GM11168 (cell line): Measurements from ENCODE around the gene ANGPTL2.

ENCODE experiments used
- in situ Hi-C: fragments of 300-500 bp; cut with MboI; formaldehyde crosslinking; loops from one replicate; pipeline ENCODE4 v1.12.0; 2022; ENCODE audit warnings: low sequenced_read_pairs; ENCODE audit not compliant: unreplicated experiment

The ANGPTL2 gene

GRCh38 chr9:127099664-127100063 is 22.8 kb downstream of the ANGPTL2 start:
- in situ Hi-C loops, result no loop called here

DNA sequence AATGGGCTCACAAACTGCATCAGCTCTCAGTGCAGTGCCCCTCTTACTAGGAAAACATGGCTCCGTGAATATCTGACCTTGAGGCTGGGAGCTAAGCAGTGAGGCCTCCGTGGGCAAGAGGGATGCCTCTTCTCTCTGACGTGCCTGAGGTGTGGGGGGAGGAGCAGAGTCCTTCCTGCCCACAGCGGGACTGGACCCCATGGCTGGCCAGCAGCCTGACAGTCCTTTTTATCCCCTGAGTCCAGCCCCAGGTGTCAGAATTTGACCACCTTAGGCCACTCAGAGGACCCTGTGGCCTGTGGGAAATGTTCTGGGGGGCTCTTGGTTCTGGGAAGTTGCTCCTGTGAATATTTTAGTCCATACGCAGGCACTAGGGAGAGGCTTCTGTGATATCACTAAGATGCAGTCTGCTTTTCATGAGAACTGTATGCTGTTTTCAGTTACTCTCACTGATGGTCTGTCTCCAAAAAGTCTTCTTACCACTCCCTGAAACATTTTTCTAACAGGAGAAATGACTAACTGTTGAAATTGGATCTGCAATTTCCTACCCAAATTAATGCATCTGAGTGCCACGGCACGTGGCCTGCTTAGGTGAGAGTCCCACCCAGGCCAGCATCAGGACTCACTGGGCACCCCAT is 23.4 kb downstream of the ANGPTL2 start:
- in situ Hi-C loops, result no loop called here

GRCh38 chr9:127097683-127098082 is 24.8 kb downstream of the ANGPTL2 start:
- in situ Hi-C loops, result no loop called here

- in situ Hi-C loops, result no loop called here
Observed at GRCh38 chr9:127096208-127096607, 26.2 kb downstream of the ANGPTL2 start.

DNA sequence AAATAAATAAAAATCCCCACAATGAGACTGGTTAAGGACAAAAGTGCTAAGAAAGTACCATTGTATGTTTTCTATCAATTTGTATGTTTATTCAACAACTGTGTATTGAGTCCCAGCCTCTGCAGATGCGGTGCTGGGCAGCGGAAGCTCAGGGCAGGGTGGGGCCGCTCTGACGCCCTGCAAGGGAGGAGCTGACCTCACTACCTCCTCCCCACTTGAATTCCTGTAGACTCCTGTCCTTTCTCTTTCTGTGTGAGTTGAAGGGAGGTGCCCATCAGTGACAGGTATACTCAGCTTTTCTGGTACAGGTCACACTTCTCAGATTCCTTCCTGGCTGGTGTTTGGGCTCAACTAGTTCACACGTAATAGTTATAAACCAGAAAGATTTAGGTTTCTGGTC is 27.0 kb downstream of the ANGPTL2 start:
- in situ Hi-C loops, result no loop called here

DNA sequence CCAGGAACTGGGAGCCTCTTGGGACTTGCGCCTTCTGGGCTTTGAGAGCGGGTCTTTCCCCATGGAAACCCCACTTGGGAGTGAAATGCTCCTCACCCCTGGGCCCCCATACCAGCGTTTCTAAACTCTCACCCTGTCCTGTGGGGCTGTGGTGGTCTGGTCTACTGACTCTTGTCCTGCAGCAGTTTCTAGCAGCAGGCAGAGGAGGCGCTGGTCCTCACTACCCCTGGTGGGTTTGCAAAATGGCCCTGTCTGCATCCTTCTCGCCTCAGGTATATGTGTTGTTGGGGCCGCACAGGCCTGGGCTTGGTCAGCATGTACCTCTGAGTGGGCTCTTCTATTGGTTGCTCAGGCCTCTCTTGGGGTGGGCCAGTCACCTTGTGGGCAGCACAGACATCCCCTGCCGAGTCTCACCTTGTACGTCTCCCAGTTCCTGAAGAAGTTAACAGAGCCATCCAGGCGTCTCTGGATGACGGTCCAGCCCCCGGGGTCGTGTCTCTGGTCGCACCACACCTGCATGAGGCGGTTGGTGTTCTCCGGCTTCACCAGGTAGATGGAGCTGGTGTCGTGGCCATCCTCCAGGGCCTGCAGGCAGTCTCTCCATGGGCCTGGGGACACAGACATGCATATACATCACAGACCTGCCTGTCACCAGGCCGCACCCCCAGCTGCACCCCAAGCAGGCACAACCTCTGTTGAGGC is 29.0 kb downstream of the ANGPTL2 start:
- in situ Hi-C loops, result no loop called here

GRCh38 chr9:127092041-127092608 is 30.3 kb downstream of the ANGPTL2 start:
- in situ Hi-C loops, result no loop called here

GRCh38 chr9:127091526-127091925 is 30.9 kb downstream of the ANGPTL2 start:
- in situ Hi-C loops, result no loop called here

DNA sequence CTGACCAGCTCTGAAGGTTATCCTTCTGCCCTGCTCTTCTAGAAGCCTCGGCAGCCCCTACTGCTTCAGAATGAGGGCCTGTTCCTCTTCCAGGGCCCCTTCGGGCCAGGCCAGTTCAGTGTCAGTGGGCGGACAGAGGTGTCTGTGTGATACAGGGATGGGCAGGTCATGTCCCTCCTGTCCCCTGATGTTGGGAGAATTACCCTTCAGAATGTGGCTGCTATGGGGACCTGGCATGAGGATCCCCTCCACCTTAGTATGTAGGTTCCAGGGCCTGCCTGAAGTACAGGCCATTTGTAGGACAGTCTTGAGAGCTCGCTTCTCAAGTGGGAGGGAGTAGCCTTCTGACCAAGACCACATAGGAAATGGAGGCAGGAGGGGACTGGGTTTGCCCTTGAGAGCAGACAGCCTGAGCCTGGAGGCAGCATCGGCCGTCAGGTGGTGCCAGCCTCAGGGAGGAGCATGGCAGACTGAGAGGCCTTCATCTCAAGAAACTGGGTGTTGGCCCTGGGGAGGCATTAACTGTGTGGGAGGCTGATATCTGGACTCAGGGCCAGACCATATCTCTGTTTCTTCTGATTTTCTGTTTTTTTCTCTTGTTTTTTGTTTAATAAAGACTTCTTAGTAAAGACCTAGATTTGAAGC is 32.0 kb downstream of the ANGPTL2 start:
- in situ Hi-C loops, result no loop called here

DNA sequence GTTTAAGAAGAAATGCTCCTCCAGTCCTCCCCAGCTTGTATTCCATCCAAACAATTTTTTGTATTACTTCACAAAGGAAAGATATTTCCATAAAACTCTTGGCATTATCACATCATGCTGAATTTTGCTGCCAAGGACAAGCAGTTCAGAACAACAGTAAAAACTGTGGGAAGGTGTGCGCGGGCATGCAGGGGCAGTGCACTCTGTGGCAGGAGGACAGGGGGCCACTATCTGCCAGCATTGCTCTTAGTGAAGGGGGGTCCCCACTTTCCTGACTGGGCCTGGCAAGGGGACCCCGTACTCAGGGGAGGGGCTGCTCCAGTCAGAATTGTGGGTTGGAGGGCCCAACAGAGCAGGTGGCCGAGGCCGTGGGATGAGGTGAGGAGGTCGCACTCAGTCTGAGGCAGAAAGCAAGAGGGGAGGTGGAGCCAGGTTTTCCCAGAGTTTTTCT is 32.8 kb downstream of the ANGPTL2 start:
- in situ Hi-C loops, result no loop called here

DNA sequence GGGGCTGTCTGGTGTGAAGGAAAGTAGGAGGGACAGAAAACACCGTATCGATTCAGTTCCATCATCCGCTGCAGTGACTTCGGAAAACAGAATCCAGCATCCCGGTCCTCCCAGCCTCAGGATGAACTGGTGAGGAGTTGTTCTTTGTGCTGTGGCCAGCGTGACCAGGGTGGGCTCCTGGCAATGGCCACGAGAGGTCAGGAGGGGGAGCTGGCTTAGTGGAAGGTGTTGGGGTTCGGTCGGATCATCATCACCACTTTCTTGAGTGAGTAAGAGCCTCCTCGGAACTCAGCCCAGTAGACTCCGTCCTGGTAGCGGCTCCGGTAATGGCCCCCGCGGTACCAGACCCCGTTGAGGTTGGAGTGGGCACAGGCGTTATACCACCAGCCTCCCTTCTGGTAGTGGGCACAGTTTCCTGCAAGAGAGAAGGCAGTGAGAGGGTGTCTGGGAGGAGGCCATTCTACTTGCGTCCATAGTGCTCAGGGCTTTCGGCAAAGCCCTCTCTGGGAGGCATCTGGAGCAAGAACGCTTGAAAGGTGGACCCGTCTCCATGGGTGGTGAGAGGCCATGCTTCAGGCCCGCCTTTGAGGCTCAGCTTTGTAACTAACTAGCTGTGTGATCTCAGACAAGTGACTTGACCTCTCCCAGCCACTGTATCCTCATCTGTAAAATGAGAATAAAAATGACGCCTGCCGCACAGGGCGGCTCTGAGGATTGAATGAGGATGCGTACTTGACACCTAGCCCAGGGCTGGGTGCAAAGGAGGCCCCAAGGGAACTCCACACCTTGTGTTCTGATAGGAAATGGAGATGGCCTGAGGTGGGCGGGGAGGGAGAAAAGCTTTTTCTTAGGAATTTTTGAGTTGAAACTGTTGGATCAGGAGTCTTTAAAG is 33.5 kb downstream of the ANGPTL2 start:
- in situ Hi-C loops, result no loop called here

GRCh38 chr9:127087836-127088235 is 34.6 kb downstream of the ANGPTL2 start:
- in situ Hi-C loops, result no loop called here

- in situ Hi-C loops, result no loop called here
Observed at GRCh38 chr9:127087411-127087810, 35.0 kb downstream of the ANGPTL2 start.

DNA sequence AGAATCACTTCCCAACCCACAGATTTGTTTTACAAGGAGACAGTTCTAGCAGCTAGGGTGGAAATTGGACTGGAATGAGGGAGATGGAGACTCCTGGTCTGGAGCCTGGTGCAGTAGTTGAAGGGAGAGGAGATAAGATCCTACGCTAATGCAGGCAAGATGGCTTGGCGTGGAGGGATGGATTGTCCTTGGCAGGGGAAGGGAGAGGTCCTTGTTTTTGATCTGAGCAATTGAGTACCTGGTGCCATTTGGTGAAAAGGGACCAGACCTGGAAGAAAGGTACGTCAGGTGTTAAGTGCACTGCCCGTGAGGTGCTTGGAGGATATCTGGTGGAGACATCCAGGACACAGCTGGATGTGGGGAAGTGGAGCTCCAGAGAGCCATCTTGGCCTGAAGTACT is 35.7 kb downstream of the ANGPTL2 start:
- in situ Hi-C loops, result no loop called here

GRCh38 chr9:127085186-127085585 is 37.2 kb downstream of the ANGPTL2 start:
- in situ Hi-C loops, result no loop called here

DNA sequence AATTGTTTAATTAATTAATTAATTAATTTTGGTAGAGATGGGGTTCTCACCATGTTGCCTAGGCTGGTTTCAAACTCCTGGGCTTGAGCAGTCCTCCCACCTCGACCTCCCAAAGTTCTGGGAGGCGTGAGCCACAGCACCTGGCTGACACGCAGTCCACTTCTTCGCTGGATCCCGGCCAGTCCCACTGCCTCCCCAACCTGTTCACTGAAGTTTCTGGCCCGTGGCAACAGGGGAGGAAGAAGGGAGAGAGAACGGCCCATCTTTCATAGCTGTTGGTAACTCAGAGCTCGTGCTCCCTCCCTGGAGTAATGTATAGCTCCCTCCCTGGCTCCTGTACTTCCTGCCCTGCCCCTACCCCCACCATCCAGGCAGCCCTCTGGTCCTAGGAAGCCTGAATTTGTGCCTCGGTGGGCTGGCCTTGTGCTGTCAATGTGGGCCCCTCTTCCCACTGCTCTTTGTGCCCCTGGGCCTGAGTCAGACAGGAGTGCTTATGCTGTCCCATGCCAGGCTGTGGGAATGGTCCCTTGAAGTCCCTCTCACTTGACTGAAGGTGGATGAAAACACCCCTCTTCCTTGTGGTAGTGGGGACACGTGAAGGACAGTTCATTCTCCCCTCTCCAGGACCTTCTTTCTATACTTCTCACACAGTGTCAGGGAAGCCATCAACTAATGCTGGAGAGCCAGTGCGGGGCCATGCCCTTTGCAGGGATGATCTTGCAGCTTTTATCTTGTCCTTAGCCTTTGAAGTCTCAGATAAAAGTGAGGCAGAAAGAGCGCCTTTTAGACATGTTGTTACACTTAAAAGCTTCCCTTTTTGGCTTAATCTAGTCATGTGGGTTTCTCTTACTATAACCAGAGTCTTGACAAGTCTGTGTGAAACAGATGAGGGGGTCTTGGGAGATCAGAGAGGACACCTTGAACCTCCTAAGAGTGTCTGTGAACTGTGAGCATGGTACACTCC is 38.1 kb downstream of the ANGPTL2 start:
- in situ Hi-C loops, result no loop called here

- in situ Hi-C loops, result no loop called here
Observed at GRCh38 chr9:127083138-127083980, 39.1 kb downstream of the ANGPTL2 start.
